ENCODE data around the gene SH3BP2.

DNA sequence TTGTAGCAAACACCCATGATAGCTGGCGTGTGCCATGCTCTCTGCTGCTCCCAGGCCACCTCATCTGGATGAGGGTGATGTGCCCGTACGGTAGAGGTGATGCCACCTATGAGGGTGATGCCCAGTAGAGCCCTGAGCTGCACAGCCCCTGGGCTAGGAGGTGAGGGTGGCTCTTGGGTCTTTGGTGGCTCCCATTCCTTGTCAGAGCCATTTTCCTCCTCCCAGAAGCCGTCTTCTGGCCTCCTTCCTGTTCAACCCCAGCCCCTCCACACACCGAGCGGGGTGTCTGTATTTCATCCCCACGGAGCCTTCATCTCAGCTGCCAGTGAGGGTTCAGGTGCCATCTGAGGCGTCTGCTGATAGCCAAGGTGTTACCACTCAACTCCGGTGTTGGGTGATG is 24.8 kb upstream of the SH3BP2 start:
- TF ChIP-seq, protein P1, sequence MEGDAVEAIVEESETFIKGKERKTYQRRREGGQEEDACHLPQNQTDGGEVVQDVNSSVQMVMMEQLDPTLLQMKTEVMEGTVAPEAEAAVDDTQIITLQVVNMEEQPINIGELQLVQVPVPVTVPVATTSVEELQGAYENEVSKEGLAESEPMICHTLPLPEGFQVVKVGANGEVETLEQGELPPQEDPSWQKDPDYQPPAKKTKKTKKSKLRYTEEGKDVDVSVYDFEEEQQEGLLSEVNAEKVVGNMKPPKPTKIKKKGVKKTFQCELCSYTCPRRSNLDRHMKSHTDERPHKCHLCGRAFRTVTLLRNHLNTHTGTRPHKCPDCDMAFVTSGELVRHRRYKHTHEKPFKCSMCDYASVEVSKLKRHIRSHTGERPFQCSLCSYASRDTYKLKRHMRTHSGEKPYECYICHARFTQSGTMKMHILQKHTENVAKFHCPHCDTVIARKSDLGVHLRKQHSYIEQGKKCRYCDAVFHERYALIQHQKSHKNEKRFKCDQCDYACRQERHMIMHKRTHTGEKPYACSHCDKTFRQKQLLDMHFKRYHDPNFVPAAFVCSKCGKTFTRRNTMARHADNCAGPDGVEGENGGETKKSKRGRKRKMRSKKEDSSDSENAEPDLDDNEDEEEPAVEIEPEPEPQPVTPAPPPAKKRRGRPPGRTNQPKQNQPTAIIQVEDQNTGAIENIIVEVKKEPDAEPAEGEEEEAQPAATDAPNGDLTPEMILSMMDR (conservative IDR thresholded peaks at IDR 0.05) = no peak
- TF ChIP-seq EZH2 (IDR thresholded peaks at IDR 0.05; ENCODE audit: low read depth) = no peak

All from PC-9 (cell line).